H9 (cell line): ENCODE measurements around the gene KRTCAP2. TPM values are rescaled to one million over a fixed set of nuclear protein-coding genes. Genes with fewer than 3 reads are reported as not detected.
A peak's percentile ranks its signal among the peaks of the same experiment; 100 is the strongest.

Source experiments
- DNase-seq: peaks from one replicate; pipeline ENCODE4 v3.0.0-alpha.2; 2017
- H2AFZ ChIP-seq: one replicate; pipeline ENCODE4 v1.6.1; 2013; ENCODE audit warnings: mild to moderate bottlenecking, low read length, control low read depth, moderate library complexity
- H2AK5ac ChIP-seq: 2 replicates; pipeline ENCODE4 v1.6.1; 2013; ENCODE audit warnings: low read length, control low read depth, mixed read lengths; ENCODE audit not compliant: insufficient read length
- H2BK120ac ChIP-seq: one replicate; pipeline ENCODE4 v1.6.1; 2013; ENCODE audit warnings: low read depth, mild to moderate bottlenecking, low read length, control low read depth, inconsistent platforms; ENCODE audit not compliant: poor library complexity, severe bottlenecking
- H2BK12ac ChIP-seq: 2 replicates; pipeline ENCODE4 v1.6.1; 2013; ENCODE audit warnings: low read length, control low read depth, mixed read lengths, low read depth; ENCODE audit not compliant: insufficient read length
- H2BK15ac ChIP-seq: 2 replicates; pipeline ENCODE4 v1.6.1; 2013; ENCODE audit warnings: low read depth, low read length, control low read depth
- H2BK20ac ChIP-seq: one replicate; pipeline ENCODE4 v1.6.1; 2013; ENCODE audit warnings: low read depth, mild to moderate bottlenecking, low read length, control low read depth, inconsistent platforms; ENCODE audit not compliant: poor library complexity, severe bottlenecking
- H2BK5ac ChIP-seq: 2 replicates; pipeline ENCODE4 v1.6.1; 2013; ENCODE audit warnings: low read length, control low read depth, mixed read lengths; ENCODE audit not compliant: insufficient read length
- H3K14ac ChIP-seq: 2 replicates; pipeline ENCODE4 v1.6.1; 2013; ENCODE audit warnings: low read length, control low read depth; ENCODE audit not compliant: insufficient read depth
- H3K18ac ChIP-seq: 2 replicates; pipeline ENCODE4 v1.6.1; 2013; ENCODE audit warnings: low read depth, mild to moderate bottlenecking, mixed read lengths, low read length, control low read depth; ENCODE audit not compliant: insufficient read length
- H3K23ac ChIP-seq: 2 replicates; pipeline ENCODE4 v1.6.1; 2013; ENCODE audit warnings: low read length, control low read depth, mixed read lengths, low read depth; ENCODE audit not compliant: insufficient read length
- H3K23me2 ChIP-seq: 2 replicates; pipeline ENCODE4 v1.6.1; 2013; ENCODE audit warnings: low read depth, mild to moderate bottlenecking, mixed read lengths, low read length, control low read depth; ENCODE audit not compliant: insufficient read length, poor library complexity, severe bottlenecking
- H3K27ac ChIP-seq: 2 replicates; pipeline ENCODE4 v1.5.1; 2013; ENCODE audit warnings: low read length, control low read depth, mixed read lengths, low read depth; ENCODE audit not compliant: insufficient read length
- H3K27me3 ChIP-seq: 2 replicates; pipeline ENCODE4 v1.6.1; 2013; ENCODE audit warnings: low read length, control low read depth, inconsistent platforms; ENCODE audit not compliant: insufficient read depth
- H3K4ac ChIP-seq: 2 replicates; pipeline ENCODE4 v1.6.1; 2013; ENCODE audit warnings: low read depth, mild to moderate bottlenecking, control low read depth, inconsistent platforms, low read length, moderate library complexity
- H3K4me1 ChIP-seq: 2 replicates; pipeline ENCODE4 v1.6.1; 2013; ENCODE audit warnings: low read length, control low read depth, inconsistent platforms; ENCODE audit not compliant: insufficient read depth
- H3K4me2 ChIP-seq: 2 replicates; pipeline ENCODE4 v1.6.1; 2013; ENCODE audit warnings: low read length, control low read depth, mixed read lengths; ENCODE audit not compliant: insufficient read length, insufficient read depth
- H3K56ac ChIP-seq: 2 replicates; pipeline ENCODE4 v1.6.1; 2013; ENCODE audit warnings: low read depth, mild to moderate bottlenecking, mixed read lengths, low read length, control low read depth; ENCODE audit not compliant: insufficient read length
- H3K79me1 ChIP-seq: 2 replicates; pipeline ENCODE4 v1.6.1; 2013; ENCODE audit warnings: low read depth, mild to moderate bottlenecking, moderate library complexity, low read length, control low read depth, inconsistent platforms; ENCODE audit not compliant: insufficient read depth, poor library complexity, severe bottlenecking
- H3K79me2 ChIP-seq: 2 replicates; pipeline ENCODE4 v1.6.1; 2013; ENCODE audit warnings: low read length, control low read depth, inconsistent platforms; ENCODE audit not compliant: insufficient read depth
- H3K9ac ChIP-seq: 2 replicates; pipeline ENCODE4 v1.6.1; 2013; ENCODE audit warnings: low read length, control low read depth, mixed read lengths; ENCODE audit not compliant: insufficient read length; ENCODE audit errors: extremely low read depth
- H3K9me3 ChIP-seq: one replicate; pipeline ENCODE4 v1.6.1; 2013; ENCODE audit warnings: low read depth, low read length, inconsistent platforms; ENCODE audit not compliant: control insufficient read depth
- H3T11ph ChIP-seq: one replicate; pipeline ENCODE4 v1.6.1; 2013; ENCODE audit warnings: mild to moderate bottlenecking, low read length, control low read depth, inconsistent platforms
- H4K20me1 ChIP-seq: one replicate; pipeline ENCODE4 v1.6.1; 2013; ENCODE audit not compliant: control insufficient read depth, insufficient read length, insufficient read depth
- H4K5ac ChIP-seq: 2 replicates; pipeline ENCODE4 v1.6.1; 2013; ENCODE audit warnings: low read depth, mild to moderate bottlenecking, mixed read lengths, low read length, control low read depth; ENCODE audit not compliant: insufficient read length
- H4K8ac ChIP-seq: replicated peaks from 2 replicates; pipeline ENCODE4 v1.6.1; 2013; ENCODE audit warnings: low read length, control low read depth, mixed read lengths, low read depth; ENCODE audit not compliant: insufficient read length
- H4K91ac ChIP-seq: 2 replicates; pipeline ENCODE4 v1.6.1; 2013; ENCODE audit warnings: low read depth, mild to moderate bottlenecking, moderate library complexity, mixed read lengths, low read length, control low read depth; ENCODE audit not compliant: insufficient read length
- H3K27ac Mint-ChIP-seq, 3 experiments: 2 replicates in 2 of 3; 3 replicates in 1 of 3; pipeline ENCODE4 v1.8.0; 2020 to 2021; ENCODE audit warnings: mixed read lengths in 3 of 3, mild to moderate bottlenecking in 1 of 3, moderate library complexity in 1 of 3
- H3K27me3 Mint-ChIP-seq: 2 replicates; pipeline ENCODE4 v1.8.0; 2021; ENCODE audit warnings: low read depth, mild to moderate bottlenecking, moderate library complexity, mixed read lengths
- H3K36me3 Mint-ChIP-seq, 3 experiments: 2 replicates in 2 of 3; 3 replicates in 1 of 3; pipeline ENCODE4 v1.8.0; 2020 to 2021; ENCODE audit warnings: low read depth in 3 of 3, mixed read lengths in 3 of 3; ENCODE audit not compliant: insufficient read depth in 1 of 3
- H3K4me1 Mint-ChIP-seq, 2 experiments: 2 replicates each; pipeline ENCODE4 v1.8.0; 2020; ENCODE audit warnings: mixed read lengths in 2 of 2
- H3K4me3 Mint-ChIP-seq, 2 experiments: 2 replicates in 1 of 2; 3 replicates in 1 of 2; pipeline ENCODE4 v1.8.0; 2020 to 2021; ENCODE audit warnings: mild to moderate bottlenecking in 2 of 2, mixed read lengths in 2 of 2, moderate library complexity in 1 of 2
- H3K9me3 Mint-ChIP-seq, 2 experiments: 2 replicates in 1 of 2; 3 replicates in 1 of 2; pipeline ENCODE4 v1.8.0; 2020; ENCODE audit warnings: mild to moderate bottlenecking in 2 of 2, mixed read lengths in 2 of 2, moderate library complexity in 1 of 2
- CTCF ChIP-seq: fragments of 200-600 bp; sonication (generic); conservative IDR thresholded peaks from 3 replicates; pipeline ENCODE4 v1.8.0; 2021; ENCODE audit warnings: antibody characterized with exemption, mild to moderate bottlenecking
- WGBS: extraction: QIAGEN DNeasy Blood & Tissue Kit; methylation state at CpG from one replicate; pipeline ENCODE4 v1.1.7; 2013; ENCODE audit warnings: missing lambda C conversion rate, low lambda C conversion rate, mixed read lengths; ENCODE audit not compliant: insufficient read length; ENCODE audit errors: extremely low coverage; 5-methylcytosine and 5-hydroxymethylcytosine counted together
- total RNA-seq: library from RNA; stranded (reverse); gene quantifications from 2 replicates; pipeline ENCODE4 v1.2.1, GENCODE V29; 2021

Gene KRTCAP2
- total RNA-seq, 1 experiment from 2014 or later, result 149 TPM

- H2AFZ ChIP-seq, result no peak overlapping the region
- no peak overlapping the region for H3K23ac ChIP-seq
- H3K18ac ChIP-seq, result no peak overlapping the region
- H3K56ac ChIP-seq, result no peak overlapping the region
- no peak overlapping the region for H3K9ac ChIP-seq
- no peaks in the 10 kb centered on the region for H3K79me1 ChIP-seq
- peaks cover 2% of the 10 kb centered on the region for H4K20me1 ChIP-seq
- H3K4me3 Mint-ChIP-seq, result peak overlapping the region in 1 of 2 experiments; percentile 44; a peak in 1 of 5 replicates
- H3T11ph ChIP-seq, result no peak overlapping the region
- H3K27me3 Mint-ChIP-seq, result peaks cover 93% of the 10 kb centered on the region
- DNase-seq, result no peak
- H2BK15ac ChIP-seq, result no peak overlapping the region
- no peak overlapping the region for H4K91ac ChIP-seq
- H3K79me2 ChIP-seq, result no peaks in the 10 kb centered on the region
- H3K27me3 ChIP-seq, result peaks cover 34% of the 10 kb centered on the region; the same call in 1 of the 2 replicates
- peaks cover 19% of the 10 kb centered on the region for H3K23me2 ChIP-seq
- H2BK120ac ChIP-seq, result no peak overlapping the region
- H2BK12ac ChIP-seq, result no peak overlapping the region
- peak overlapping the region in 1 of 3 experiments; percentile 55; a peak in 1 of 7 replicates for H3K27ac Mint-ChIP-seq
- TF ChIP-seq CTCF, result no peak
- no peaks in the 10 kb centered on the region; a peak in 1 of 5 replicates for H3K9me3 Mint-ChIP-seq
- no peak overlapping the region for H2AK5ac ChIP-seq
- no peak overlapping the region for H4K8ac ChIP-seq
- no peak overlapping the region for H4K5ac ChIP-seq
- no peak overlapping the region for H3K4ac ChIP-seq
- no peak overlapping the region for H3K4me2 ChIP-seq
- no peaks in the 10 kb centered on the region for H3K9me3 ChIP-seq
- H3K36me3 Mint-ChIP-seq, result no peaks in the 10 kb centered on the region; a peak in 1 of 7 replicates
- no peak overlapping the region for H3K27ac ChIP-seq
- peaks cover 27 to 44% of the 10 kb centered on the region in 2 experiments for H3K4me1 Mint-ChIP-seq
- no peak overlapping the region for H3K14ac ChIP-seq
- no peak overlapping the region for H2BK20ac ChIP-seq
- H3K4me1 ChIP-seq, result no peaks in the 10 kb centered on the region
- no CpG with 5 or more reads among the region's 4 CpGs for WGBS
- H2BK5ac ChIP-seq, result no peak overlapping the region
Measured at GRCh38 chr1:155123801-155124200, 49.3 kb downstream of the KRTCAP2 start.
